ENCODE results near the gene IPO8. TPM values are rescaled to one million over a fixed set of nuclear protein-coding genes. Genes with fewer than 3 reads are reported as not detected.

The IPO8 gene
- total RNA-seq (2014; rRNA removed; shearing (Covaris generic)): 27.2 and 30.7 TPM in 2 replicates

GRCh38 chr12:30695199-30696102 is at the start of gene IPO8:
TSS of gene IPO8 (minus strand) at chr12:30695869. CDS start at chr12:30695647, 222 bp downstream.

Other genes starting within 250 kb of the IPO8 start
- gene CAPRIN2, start 59.1 kb upstream of the IPO8 start, total RNA-seq (2014; rRNA removed; shearing (Covaris generic)): 19.5 and 24.1 TPM in 2 replicates
- 2.4 and 4.0 TPM in 2 replicates for gene TSPAN11, start 230.9 kb upstream of the IPO8 start, total RNA-seq (2014; rRNA removed; shearing (Covaris generic))

Data from A375 (cell line).